ENCODE results near the gene FAM217B.
A peak's percentile ranks its signal among the peaks of the same experiment; 100 is the strongest.

Gene FAM217B, protein sequence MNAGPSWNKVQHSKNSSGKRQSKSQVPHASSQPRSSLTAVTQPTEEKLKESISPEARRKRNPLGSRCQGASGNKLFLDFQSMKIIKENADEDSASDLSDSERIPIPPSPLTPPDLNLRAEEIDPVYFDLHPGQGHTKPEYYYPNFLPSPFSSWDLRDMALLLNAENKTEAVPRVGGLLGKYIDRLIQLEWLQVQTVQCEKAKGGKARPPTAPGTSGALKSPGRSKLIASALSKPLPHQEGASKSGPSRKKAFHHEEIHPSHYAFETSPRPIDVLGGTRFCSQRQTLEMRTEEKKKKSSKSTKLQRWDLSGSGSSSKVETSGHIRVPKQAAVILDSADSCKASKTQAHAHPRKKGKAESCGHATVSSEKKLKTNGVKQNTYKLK

DNA sequence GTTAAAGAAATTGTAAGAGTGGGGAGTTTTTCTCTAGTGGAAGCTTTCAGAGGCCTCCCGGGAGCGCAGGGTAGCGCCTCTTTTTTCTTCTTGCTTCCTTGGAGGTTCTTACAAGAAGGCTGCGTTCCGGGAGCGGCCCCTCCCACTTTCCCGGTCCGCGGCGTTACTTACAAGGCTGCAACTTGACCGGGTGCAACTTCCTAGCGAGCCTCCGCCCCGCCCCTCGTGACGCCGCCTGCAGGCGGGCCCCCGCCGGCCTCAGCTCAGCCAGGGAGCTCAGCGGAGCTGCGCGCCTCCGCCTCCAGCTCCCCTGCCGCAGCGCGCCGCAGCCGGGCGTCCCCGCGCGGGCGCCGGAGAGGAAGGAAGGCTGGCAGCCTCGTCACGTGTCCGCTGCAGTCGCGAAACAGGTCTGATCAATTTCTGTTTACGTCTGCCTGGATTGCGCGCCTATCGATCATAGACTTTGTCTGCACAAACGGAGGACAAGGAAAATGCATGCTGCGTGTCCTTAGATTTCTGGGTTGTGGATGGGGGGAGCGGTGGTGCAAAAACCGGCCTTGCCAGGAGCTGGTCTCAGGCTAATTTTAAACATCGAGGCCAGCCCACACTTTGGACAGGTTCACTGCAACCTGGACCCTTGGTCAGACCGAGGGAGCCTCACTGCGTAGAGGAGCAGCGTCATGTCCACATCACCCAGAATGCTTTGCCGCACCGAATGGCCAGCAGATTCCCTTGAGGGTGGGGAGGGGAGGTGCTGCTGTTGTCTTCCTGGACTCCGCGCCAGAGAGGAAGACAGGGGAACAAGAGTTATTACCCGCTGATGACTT is at the start of gene FAM217B, which contains the start of gene PPP1R3D:
Gene FAM217B, plus strand, starts transcription at position 261 of the 827 bp plus-strand sequence. CDS start 3,555 bp downstream, outside the sequence.
Gene PPP1R3D, minus strand, starts transcription at position 177 of the 827 bp plus-strand sequence. CDS start 374 bp downstream, outside the sequence.
- Mint-ChIP-seq H3K4me3 (peak within 1 kb of the TSS; percentile 96), H3K27ac (peak within 1 kb of the TSS; percentile 96), H3K36me3 (ENCODE audit: low read depth) (peaks cover 31% of the 10 kb centered on the region), H3K27me3 (no peaks in the 10 kb centered on the region), H3K9me3 (no peaks in the 10 kb centered on the region), H3K4me1 (ENCODE audit: low read depth) (peaks cover 33% of the 10 kb centered on the region)

DNA sequence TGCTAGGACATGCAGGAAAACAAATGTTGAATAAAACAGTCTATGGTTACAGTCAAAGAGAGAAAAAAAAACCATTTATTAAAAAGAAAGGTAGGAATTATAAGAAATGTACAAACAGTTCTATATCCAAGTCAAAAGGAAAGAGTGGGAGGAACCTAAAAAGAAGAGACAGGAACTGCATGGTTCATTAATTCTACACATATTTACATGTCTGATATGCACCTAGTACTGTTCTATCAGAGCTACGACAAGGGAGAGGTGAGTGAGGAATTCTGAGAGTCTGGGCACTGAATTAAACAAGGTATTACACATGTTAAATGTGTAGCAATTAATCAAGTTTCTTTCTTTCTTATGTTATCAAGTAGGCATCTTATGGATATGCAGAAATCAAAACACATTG is 48.6 kb upstream of the FAM217B start:
- Mint-ChIP-seq H3K4me3 (no peak overlapping the region), H3K4me1 (ENCODE audit: low read depth) (no peaks in the 10 kb centered on the region), H3K36me3 (ENCODE audit: low read depth) (no peaks in the 10 kb centered on the region), H3K9me3 (no peaks in the 10 kb centered on the region), H3K27ac (no peak overlapping the region), H3K27me3 (no peaks in the 10 kb centered on the region)

DNA sequence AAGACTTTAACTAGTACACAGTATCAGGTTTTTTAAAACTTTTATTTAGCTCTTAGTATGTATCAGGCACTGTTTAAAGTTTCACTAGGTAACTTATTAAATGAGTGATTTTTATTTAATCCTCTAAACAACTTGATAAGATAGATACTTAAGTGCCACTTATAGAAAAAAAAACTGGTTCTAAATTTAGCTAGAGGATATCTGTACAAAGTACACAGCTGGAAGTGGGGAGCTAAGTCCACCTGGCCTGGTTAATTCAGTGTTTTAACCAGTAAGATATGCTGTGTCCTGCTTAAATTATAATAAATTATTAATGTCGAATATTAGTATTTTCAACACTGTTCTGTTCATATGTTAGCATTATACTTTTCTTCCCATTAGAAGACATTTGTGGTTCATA is 44.3 kb upstream of the FAM217B start:
- Mint-ChIP-seq H3K27ac (no peak overlapping the region), H3K27me3 (no peaks in the 10 kb centered on the region), H3K4me1 (ENCODE audit: low read depth) (no peaks in the 10 kb centered on the region), H3K9me3 (no peaks in the 10 kb centered on the region), H3K4me3 (no peak overlapping the region), H3K36me3 (ENCODE audit: low read depth) (no peaks in the 10 kb centered on the region)

DNA sequence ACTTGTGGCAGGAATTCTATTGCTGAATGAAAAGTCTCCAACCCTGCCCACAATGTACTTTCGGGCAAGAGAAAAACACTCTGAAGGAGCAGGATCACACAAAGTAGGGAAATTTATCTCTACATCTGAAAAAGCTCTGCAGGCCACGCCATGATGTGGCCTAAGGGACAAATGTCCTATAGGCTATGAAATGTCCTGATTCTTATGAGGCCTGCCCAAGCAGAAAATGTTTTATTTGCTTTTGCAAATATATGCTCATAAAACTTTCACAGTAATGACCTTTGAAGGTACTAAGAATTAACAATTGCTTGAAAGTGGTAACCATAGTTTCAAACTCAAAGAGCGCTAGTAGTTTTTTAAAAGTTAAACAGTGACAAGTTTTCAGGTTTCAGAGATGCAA is 37.7 kb upstream of the FAM217B start:
- no peaks in the 10 kb centered on the region for H3K9me3 Mint-ChIP-seq
- no peaks in the 10 kb centered on the region for H3K36me3 Mint-ChIP-seq (ENCODE audit: low read depth)
- no peaks in the 10 kb centered on the region for H3K27me3 Mint-ChIP-seq
- no peak overlapping the region for H3K27ac Mint-ChIP-seq
- no peaks in the 10 kb centered on the region for H3K4me1 Mint-ChIP-seq (ENCODE audit: low read depth)
- H3K4me3 Mint-ChIP-seq = no peak overlapping the region

DNA sequence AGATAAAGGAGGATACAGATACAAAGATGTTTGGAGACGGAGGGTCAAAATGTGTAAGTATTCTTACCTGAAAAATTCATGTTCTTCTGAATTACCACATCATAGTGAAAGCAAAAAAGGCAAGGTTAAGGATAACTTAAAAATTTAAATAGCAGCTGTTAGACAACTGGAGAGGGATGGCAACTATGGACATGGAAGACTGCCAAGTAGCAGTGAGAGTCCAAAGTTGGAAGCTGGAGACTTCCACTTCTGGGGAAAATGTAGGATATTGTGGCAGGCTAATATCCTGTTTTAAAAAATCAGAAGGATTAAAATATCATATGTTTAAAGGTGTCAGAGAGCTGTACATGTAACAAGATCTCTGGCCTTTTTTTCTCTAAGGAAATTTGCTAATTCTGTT is 36.6 kb upstream of the FAM217B start:
- Mint-ChIP-seq H3K4me3 (no peak overlapping the region), H3K4me1 (ENCODE audit: low read depth) (no peaks in the 10 kb centered on the region), H3K27ac (no peak overlapping the region), H3K9me3 (no peaks in the 10 kb centered on the region), H3K36me3 (ENCODE audit: low read depth) (no peaks in the 10 kb centered on the region), H3K27me3 (no peaks in the 10 kb centered on the region)

DNA sequence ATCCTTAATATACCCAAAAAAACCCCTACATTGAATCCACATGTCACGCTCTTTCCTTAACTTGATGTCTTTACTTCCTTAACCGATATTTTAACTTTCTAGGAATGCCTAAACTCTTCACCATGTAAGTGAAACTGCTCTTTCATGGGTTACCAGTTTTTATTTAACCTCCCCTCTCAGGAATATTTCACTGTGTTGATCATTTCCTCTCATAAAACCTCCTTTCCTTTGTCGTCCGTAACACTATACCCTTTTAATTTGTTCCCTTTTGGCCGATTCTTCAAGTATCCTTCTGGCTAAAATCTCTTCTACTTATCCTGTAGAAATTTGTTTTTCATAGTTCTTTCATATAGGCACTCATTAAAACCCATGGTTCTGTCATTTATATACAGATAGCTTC is 31.3 kb upstream of the FAM217B start:
- no peaks in the 10 kb centered on the region for H3K9me3 Mint-ChIP-seq
- H3K4me1 Mint-ChIP-seq (ENCODE audit: low read depth) = no peaks in the 10 kb centered on the region
- peaks cover 4% of the 10 kb centered on the region for H3K27me3 Mint-ChIP-seq
- no peaks in the 10 kb centered on the region for H3K36me3 Mint-ChIP-seq (ENCODE audit: low read depth)
- no peak overlapping the region for H3K4me3 Mint-ChIP-seq
- no peak overlapping the region for H3K27ac Mint-ChIP-seq

DNA sequence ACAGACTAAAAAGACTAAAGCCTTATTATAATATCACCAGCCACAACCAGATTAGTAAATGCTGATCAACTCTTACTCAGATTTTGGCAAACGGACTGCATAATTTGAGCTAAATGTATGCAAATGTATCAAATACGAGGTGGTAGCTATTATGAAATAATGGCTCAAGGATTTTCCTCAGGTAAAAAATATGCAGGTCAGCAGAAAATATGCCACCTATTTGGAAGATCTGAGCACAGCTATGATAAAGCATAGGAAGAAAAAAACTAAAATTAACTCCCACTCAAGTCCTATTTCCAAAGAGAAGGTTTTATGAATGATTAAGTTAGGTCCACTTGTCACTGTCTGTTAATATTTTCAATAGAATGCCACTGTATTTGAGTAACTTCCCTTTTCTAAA is 29.1 kb upstream of the FAM217B start:
- Mint-ChIP-seq H3K4me1 (ENCODE audit: low read depth) (no peaks in the 10 kb centered on the region), H3K27me3 (peaks cover 4% of the 10 kb centered on the region), H3K9me3 (no peaks in the 10 kb centered on the region), H3K4me3 (no peak overlapping the region), H3K27ac (no peak overlapping the region), H3K36me3 (ENCODE audit: low read depth) (no peaks in the 10 kb centered on the region)

DNA sequence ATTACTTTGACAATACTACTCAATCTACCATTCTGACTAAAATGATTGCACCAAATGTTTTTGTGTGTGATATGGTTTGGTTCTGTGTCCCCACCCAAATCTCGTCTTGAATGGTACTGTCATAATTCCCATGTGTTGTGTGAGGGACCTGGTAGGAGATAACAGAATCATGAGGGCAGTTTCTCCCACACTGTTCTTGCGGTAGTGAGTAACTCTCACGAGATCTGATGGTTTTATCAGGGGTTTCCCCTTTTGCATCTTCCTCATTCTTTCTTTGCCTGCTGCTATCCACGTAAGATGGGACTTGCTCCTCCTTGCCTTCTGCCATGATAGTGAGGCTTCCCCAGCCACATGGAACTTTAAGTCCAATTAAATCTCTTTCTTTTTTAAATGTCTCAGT is 27.6 kb upstream of the FAM217B start:
- Mint-ChIP-seq H3K27me3 (peaks cover 4% of the 10 kb centered on the region), H3K4me1 (ENCODE audit: low read depth) (no peaks in the 10 kb centered on the region), H3K27ac (no peak overlapping the region), H3K36me3 (ENCODE audit: low read depth) (no peaks in the 10 kb centered on the region), H3K4me3 (no peak overlapping the region), H3K9me3 (no peaks in the 10 kb centered on the region)

DNA sequence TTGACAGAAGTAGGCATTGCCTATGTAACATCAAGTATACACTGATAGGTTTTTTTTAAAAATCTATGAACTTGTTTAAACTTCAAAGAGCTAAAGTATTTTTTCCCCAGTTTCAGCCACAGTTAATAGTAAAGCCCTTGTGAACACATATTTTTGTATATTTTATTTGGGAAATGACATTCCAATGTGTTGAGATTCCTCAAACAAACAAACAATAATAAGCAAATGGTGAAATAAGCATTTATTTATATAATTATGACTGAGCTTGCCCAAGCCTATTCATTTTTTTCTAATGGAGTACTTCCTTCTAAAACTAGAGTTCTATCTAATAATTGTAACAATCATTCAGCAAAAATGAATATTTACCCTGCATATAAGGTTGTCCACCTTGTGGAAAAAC is 19.2 kb upstream of the FAM217B start:
- Mint-ChIP-seq H3K36me3 (ENCODE audit: low read depth) (no peaks in the 10 kb centered on the region), H3K27me3 (peaks cover 16% of the 10 kb centered on the region), H3K27ac (no peak overlapping the region), H3K4me3 (no peak overlapping the region), H3K4me1 (ENCODE audit: low read depth) (no peaks in the 10 kb centered on the region), H3K9me3 (no peaks in the 10 kb centered on the region)

DNA sequence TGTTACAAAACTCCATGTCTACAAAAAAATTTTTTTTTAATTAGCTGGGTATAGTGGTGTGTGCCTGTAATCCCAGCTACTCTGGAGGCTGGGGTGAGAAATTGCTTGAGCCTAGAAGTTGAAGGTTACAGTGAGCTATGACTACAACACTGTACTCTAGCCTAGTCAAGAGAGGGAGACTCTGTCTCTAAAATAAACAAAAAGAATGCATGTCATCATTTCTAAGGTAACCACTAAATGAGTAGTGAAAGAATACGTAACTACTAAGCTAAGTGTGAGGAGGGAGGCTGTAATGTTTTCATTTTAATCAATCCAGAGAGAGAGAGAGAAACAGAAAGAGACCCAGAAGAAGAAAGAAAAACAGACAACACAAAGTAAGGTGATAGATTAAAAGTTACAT is 16.7 kb upstream of the FAM217B start:
- no peaks in the 10 kb centered on the region for H3K9me3 Mint-ChIP-seq
- H3K27me3 Mint-ChIP-seq = peaks cover 16% of the 10 kb centered on the region
- no peaks in the 10 kb centered on the region for H3K36me3 Mint-ChIP-seq (ENCODE audit: low read depth)
- H3K4me3 Mint-ChIP-seq = no peak overlapping the region
- no peak overlapping the region for H3K27ac Mint-ChIP-seq
- no peaks in the 10 kb centered on the region for H3K4me1 Mint-ChIP-seq (ENCODE audit: low read depth)

DNA sequence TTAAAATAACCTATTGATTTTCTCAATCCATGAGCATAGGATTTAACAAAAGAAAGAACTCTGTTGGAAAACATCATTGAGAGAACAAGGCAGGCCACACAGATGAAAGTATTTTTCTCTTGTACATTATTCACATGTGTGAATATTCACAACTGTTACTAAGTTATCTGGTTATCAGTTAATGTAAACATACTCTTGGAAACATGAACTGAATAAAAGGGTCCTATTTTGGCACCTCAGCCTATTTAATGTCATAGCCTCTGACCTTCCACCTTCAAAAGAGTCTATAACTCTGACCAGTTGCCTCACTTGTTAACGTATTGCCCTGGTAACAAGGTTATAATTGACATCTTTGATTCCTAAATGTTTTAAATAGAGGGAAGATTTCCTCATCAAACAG is 14.8 kb upstream of the FAM217B start:
- no peaks in the 10 kb centered on the region for H3K4me1 Mint-ChIP-seq (ENCODE audit: low read depth)
- no peaks in the 10 kb centered on the region for H3K36me3 Mint-ChIP-seq (ENCODE audit: low read depth)
- peaks cover 14% of the 10 kb centered on the region for H3K27me3 Mint-ChIP-seq
- no peaks in the 10 kb centered on the region for H3K9me3 Mint-ChIP-seq
- H3K27ac Mint-ChIP-seq = no peak overlapping the region
- no peak overlapping the region for H3K4me3 Mint-ChIP-seq

DNA sequence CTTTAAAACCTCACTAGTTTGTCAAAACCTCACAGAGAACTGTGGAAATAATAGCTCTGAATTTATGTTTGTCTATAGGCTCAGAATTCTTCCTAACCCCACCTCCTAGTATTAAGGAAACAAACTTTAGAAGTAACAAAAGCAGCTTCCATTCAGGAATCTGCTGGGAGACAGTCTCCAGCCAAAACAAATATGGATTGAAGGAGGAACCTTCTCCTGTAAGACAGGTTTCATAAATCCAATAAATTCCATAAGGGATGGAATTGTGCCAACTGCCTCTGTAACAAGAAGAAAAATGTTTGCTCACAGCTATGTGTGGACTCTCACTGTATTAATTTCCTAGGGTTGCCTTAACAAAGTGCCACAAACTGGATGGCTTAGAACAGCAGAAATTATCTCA is 14.3 kb upstream of the FAM217B start:
- Mint-ChIP-seq H3K36me3 (ENCODE audit: low read depth) (no peaks in the 10 kb centered on the region), H3K9me3 (no peaks in the 10 kb centered on the region), H3K27ac (no peak overlapping the region), H3K27me3 (peaks cover 12% of the 10 kb centered on the region), H3K4me3 (no peak overlapping the region), H3K4me1 (ENCODE audit: low read depth) (no peaks in the 10 kb centered on the region)

DNA sequence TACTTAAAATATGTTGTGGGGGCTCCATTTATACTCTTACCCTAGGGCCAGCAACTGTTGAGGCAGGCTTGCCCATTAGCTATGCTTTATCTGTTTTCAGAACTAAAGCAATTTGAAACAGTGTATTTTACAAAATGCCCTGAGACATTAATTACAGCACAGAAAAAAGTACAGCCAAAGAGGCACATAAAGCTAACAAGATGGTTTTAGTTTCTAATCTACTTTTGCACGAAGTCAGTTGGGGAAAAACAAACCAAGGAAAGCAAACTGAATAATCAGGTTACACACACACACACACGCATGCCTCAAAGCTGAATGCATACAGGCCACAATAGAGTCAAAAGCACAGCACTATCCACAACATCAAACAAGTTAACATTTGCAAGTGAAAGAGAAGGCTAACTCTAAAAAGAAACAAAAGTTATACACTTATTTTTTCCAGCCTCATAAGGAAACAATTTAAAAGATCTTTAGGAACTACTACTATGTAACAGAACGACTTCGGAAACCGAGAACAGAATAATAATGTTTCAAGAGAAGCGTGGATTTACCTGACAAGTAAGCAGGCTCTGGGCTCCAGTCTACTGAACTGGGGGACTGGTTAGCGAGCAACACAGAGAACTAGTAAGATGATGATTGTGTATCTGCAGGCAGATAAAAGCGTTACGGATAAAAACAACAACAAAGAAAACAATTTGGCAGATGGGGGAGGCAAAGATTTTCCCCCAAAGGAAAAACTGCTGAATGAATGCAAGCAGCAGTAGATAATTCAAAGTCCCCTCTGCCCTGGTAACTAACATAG is 8.5 kb upstream of the FAM217B start:
- H3K9me3 Mint-ChIP-seq = no peaks in the 10 kb centered on the region
- H3K36me3 Mint-ChIP-seq (ENCODE audit: low read depth) = peaks cover 4% of the 10 kb centered on the region
- peaks cover 14% of the 10 kb centered on the region for H3K4me1 Mint-ChIP-seq (ENCODE audit: low read depth)
- peak overlapping the region; percentile 84 for H3K27ac Mint-ChIP-seq
- H3K27me3 Mint-ChIP-seq = peaks cover 5% of the 10 kb centered on the region
- peak overlapping the region; percentile 69 for H3K4me3 Mint-ChIP-seq

DNA sequence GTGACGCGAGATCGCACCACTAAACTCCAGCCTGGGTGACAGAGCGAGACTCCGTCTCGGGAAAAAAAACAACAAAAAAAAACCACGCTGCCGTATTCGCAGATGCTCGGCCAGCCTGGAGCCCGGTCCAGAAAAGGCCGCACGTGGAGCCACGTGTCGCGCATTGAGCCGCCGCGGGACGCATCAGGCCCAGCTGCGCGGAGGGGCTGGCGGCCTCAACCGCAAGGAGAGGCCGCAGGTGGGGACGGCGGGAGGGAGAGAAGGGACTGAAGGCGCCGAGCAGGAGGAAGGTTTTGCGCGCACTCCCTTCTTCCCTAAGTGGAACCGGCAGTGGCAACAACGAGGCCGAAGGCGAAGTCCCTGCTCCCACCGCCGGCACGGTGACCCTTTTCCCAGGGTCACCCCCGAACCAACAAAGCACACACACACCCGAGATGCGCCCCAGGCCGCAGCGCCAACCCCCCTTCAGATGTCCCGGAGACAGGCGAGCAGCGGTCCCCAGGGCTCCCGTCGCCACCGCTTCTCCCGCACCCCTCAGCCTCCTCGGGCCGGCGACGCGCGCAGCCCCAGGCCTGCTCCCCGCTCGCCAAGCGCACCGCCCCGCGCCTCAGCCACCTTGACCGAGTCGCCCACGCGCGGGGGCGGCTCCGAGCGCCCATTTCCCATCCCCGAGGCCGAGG is 7.4 kb upstream of the FAM217B start:
- Mint-ChIP-seq H3K27ac (no peak overlapping the region), H3K36me3 (ENCODE audit: low read depth) (peaks cover 4% of the 10 kb centered on the region), H3K4me3 (peak overlapping the region; percentile 41), H3K4me1 (ENCODE audit: low read depth) (peaks cover 19% of the 10 kb centered on the region), H3K9me3 (no peaks in the 10 kb centered on the region), H3K27me3 (peaks cover 5% of the 10 kb centered on the region)
